CD4-positive, CD25-positive, alpha-beta regulatory T cell (primary cell): ENCODE results near the gene JADE2. TPM values are rescaled to one million over a fixed set of nuclear protein-coding genes. Genes with fewer than 3 reads are reported as not detected.
A peak's percentile ranks its signal among the peaks of the same experiment; 100 is the strongest.

ENCODE experiments used
- ATAC-seq, 2 donors: fragments of 150-1000 bp; cut with Tn5 transposase; one replicate each; pipeline ENCODE4 v1.10.0; 2021; ENCODE audit warnings: low read depth in 2 of 2, moderate number of reproducible peaks in 2 of 2, moderate library complexity in 1 of 2
- DNase-seq, 3 donors: peaks; one replicate each; pipeline versions ENCODE4 v3.0.0 to v3.0.0-alpha.2; 2012 to 2022; ENCODE audit warnings: mixed read lengths in 1 of 3
- H3K27ac ChIP-seq: one replicate; pipeline ENCODE4 v1.7.0; 2013; ENCODE audit warnings: mild to moderate bottlenecking, low read length; ENCODE audit not compliant: insufficient read depth, poor library complexity, severe bottlenecking
- H3K27me3 ChIP-seq: one replicate; pipeline ENCODE4 v1.7.0; 2013; ENCODE audit warnings: low read length; ENCODE audit not compliant: control insufficient read depth, insufficient read depth
- H3K36me3 ChIP-seq: one replicate; pipeline ENCODE4 v1.7.0; 2013; ENCODE audit warnings: mild to moderate bottlenecking, low read length, moderate library complexity; ENCODE audit not compliant: control insufficient read depth, insufficient read depth
- H3K4me1 ChIP-seq: 2 replicates; pipeline ENCODE4 v1.7.0; 2013; ENCODE audit warnings: mild to moderate bottlenecking, low read length; ENCODE audit not compliant: insufficient read depth, control insufficient read depth, poor library complexity, severe bottlenecking
- H3K4me3 ChIP-seq: one replicate; pipeline ENCODE4 v1.7.0; 2013; ENCODE audit warnings: low read depth, mild to moderate bottlenecking, low read length, moderate library complexity
- H3K9me3 ChIP-seq, 2 experiments: 1 replicate in 1 of 2; 2 replicates in 1 of 2; pipeline ENCODE4 v1.7.0; 2013; ENCODE audit warnings: low read length in 2 of 2, mild to moderate bottlenecking in 1 of 2, moderate library complexity in 1 of 2; ENCODE audit not compliant: control insufficient read depth in 2 of 2
- H3K27ac Mint-ChIP-seq, 3 donors: one replicate each; pipeline ENCODE4 v1.8.0; 2020 to 2022; ENCODE audit warnings: mild to moderate bottlenecking in 3 of 3, mixed read lengths in 3 of 3, moderate library complexity in 2 of 3
- H3K27me3 Mint-ChIP-seq: one replicate; pipeline ENCODE4 v1.8.0; 2022; ENCODE audit warnings: mild to moderate bottlenecking, mixed read lengths
- H3K36me3 Mint-ChIP-seq: one replicate; pipeline ENCODE4 v1.8.0; 2020; ENCODE audit warnings: mixed read lengths
- H3K4me1 Mint-ChIP-seq, 4 donors: one replicate each; pipeline ENCODE4 v1.8.0; 2020 to 2022; ENCODE audit warnings: mixed read lengths in 4 of 4, mild to moderate bottlenecking in 1 of 4
- H3K4me3 Mint-ChIP-seq, 4 donors: one replicate each; pipeline ENCODE4 v1.8.0; 2020 to 2022; ENCODE audit warnings: mild to moderate bottlenecking in 4 of 4, mixed read lengths in 4 of 4, moderate library complexity in 3 of 4
- H3K9me3 Mint-ChIP-seq, 7 donors: one replicate each; pipeline ENCODE4 v1.8.0; 2020 to 2022; ENCODE audit warnings: mixed read lengths in 7 of 7, mild to moderate bottlenecking in 3 of 7, moderate library complexity in 2 of 7
- polyA plus RNA-seq, 4 donors: library from polyadenylated mRNA; unstranded; fragments of 300-500 nt; fragmentation: Illumina TruSeq; gene quantifications; one replicate each; pipeline ENCODE4 v1.2.3, GENCODE V29; 2021
- total RNA-seq: library from RNA; stranded (reverse); gene quantifications from one replicate; pipeline ENCODE4 v1.2.3, GENCODE V29; 2022

Gene JADE2
- total and polyA plus RNA-seq, 5 donors from 2014 or later: 19.2 to 162 (median 25.9) TPM

DNA sequence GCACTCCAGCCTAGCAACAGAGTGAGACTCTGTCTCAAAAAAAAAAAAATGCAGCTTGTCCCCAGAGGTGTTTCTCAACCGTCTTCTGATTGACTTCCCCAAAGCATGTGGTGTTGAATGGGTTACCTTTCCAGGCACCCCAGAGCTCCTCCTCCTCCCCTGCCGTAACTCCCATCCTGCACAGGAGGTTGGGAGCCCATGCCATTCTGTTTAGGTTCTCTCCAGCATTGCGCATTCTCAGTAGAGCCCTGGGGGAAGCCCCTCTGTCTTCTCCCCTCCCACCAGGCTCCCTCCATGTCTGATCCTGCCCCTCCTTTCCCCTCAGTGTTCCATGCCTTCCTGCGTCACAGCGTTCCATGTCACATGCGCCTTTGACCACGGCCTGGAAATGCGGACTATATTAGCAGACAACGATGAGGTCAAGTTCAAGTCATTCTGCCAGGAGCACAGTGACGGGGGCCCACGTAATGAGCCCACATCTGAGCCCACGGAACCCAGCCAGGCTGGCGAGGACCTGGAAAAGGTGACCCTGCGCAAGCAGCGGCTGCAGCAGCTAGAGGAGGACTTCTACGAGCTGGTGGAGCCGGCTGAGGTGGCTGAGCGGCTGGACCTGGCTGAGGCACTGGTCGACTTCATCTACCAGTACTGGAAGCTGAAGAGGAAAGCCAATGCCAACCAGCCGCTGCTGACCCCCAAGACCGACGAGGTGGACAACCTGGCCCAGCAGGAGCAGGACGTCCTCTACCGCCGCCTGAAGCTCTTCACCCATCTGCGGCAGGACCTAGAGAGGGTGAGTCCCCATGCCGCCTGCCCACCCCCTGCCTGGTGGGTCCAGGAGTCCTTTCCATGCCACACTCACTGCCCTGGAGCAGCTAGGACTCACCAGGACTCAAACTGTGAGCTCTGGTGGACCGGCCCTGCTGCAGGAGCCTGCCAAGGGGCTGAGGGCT is 40.6 kb downstream of the JADE2 start:
- Histone ChIP-seq H3K27ac (no peak overlapping the region), H3K4me1 (no peaks in the 10 kb centered on the region), H3K4me3 (no peak overlapping the region), H3K27me3 (no peaks in the 10 kb centered on the region), H3K9me3 (no peaks in the 10 kb centered on the region), H3K36me3 (peaks cover 100% of the 10 kb centered on the region)
- DNase-seq (no peak), ATAC-seq (no peak)
- Mint-ChIP-seq H3K4me1 (peaks cover 0 to 24% (median 8%) of the 10 kb centered on the region in 4 donors), H3K36me3 (peaks cover 38% of the 10 kb centered on the region), H3K9me3 (no peaks in the 10 kb centered on the region), H3K27me3 (no peaks in the 10 kb centered on the region), H3K27ac (no peak overlapping the region), H3K4me3 (no peak overlapping the region)

DNA sequence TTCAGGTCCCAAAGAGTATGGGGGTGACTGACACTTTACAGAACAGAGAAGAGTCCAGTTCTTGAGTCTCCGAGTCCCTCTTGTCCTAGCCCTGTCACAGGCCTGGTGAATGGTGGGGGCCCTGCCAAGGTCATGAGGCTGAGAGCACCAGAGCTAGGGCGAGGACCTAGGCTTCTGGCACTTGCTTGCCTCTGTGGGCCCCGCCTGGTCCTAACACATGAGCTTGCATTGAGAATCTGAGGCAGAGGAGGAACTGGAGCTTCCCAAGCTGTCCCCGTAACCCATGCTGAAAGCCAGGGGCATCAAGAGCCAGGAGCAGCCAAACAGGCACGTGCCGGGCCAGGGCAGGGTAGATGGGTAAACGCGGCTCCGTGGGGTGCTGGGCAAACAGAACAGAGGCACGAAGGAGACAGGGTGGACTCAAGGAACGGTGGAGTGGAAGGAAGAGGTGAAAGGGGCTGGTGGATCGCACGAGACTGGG is 41.3 kb downstream of the JADE2 start:
- Mint-ChIP-seq H3K36me3 (peaks cover 40% of the 10 kb centered on the region), H3K4me1 (peaks cover 0 to 21% (median 8%) of the 10 kb centered on the region in 4 donors), H3K9me3 (no peaks in the 10 kb centered on the region), H3K4me3 (peak overlapping the region in 1 of 4 donors; percentile 28), H3K27ac (peak overlapping the region in 1 of 3 donors; percentile 79), H3K27me3 (no peaks in the 10 kb centered on the region)
- no peaks in the 10 kb centered on the region for H3K4me1 ChIP-seq
- DNase-seq (no peak), ATAC-seq (peak in 1 of 2 donors; percentile 10)
- no peak overlapping the region for H3K27ac ChIP-seq
- H3K4me3 ChIP-seq: no peak overlapping the region
- no peaks in the 10 kb centered on the region for H3K27me3 ChIP-seq
- no peaks in the 10 kb centered on the region for H3K9me3 ChIP-seq
- H3K36me3 ChIP-seq: peaks cover 97% of the 10 kb centered on the region

DNA sequence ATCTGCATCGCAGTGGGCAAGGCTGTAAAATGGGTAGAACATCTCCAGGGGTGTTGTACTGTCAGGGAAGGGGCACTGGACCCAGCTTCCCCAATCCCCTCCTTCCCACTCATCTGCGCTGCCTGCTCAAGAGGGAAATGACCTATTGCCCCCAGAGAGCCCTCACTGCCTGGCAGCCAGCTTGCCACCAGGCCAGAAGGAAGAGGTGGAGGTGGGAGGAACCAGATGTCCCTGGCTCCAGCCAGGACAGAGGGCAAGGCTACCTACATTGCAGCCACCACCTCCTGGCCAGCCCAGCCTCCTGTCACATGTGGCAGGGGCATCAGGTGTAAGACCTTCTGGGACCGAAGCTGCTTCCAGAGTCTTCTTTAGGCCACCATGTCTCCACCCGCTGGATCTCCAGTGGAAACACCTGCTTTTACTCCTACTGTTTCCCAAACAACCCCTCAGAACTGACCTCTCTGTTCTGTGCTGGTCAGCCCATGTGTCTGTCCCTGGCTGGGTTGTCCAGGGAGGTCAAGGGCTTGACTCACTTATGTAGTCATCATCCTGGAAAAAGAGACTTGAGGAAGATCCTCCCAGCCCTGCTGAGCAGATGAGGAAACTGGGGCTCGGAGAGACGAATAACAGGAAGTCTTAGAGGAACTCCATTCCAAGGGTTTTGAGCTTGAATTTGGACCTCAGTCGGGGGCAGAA is 42.3 kb downstream of the JADE2 start:
- Histone ChIP-seq H3K27me3 (no peaks in the 10 kb centered on the region), H3K4me3 (no peak overlapping the region), H3K27ac (peak overlapping the region; percentile 2), H3K9me3 (no peaks in the 10 kb centered on the region), H3K4me1 (no peaks in the 10 kb centered on the region), H3K36me3 (peaks cover 97% of the 10 kb centered on the region)
- Mint-ChIP-seq H3K4me3 (no peak overlapping the region), H3K4me1 (peaks cover 0 to 25% (median 8%) of the 10 kb centered on the region in 4 donors), H3K36me3 (peaks cover 40% of the 10 kb centered on the region), H3K27ac (no peak overlapping the region), H3K9me3 (no peaks in the 10 kb centered on the region), H3K27me3 (no peaks in the 10 kb centered on the region)
- DNase-seq: no peak
- ATAC-seq: no peak

DNA sequence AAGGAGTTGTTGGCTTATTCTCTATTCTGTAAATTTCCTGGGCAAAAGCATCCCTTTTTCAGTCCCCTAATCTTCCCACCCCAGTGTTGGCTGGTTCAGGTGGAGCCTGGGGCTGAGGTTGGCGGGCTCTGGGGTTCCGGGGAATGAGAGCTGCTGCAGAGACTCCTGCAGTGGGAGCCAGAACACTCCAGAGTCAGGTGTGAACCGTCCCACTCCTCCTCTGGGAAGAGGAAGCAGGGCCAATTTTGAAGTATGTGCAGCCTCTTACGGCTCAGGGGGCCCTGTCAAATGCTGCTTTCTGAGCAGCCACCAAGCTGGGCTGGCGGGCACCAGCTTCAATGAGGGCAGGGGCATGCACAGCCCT is 42.8 kb downstream of the JADE2 start:
- DNase-seq (no peak), ATAC-seq (no peak)
- H3K27me3 Mint-ChIP-seq: no peaks in the 10 kb centered on the region
- Histone ChIP-seq H3K27me3 (no peaks in the 10 kb centered on the region), H3K27ac (no peak overlapping the region), H3K36me3 (peaks cover 97% of the 10 kb centered on the region), H3K4me1 (no peaks in the 10 kb centered on the region), H3K9me3 (no peaks in the 10 kb centered on the region), H3K4me3 (no peak overlapping the region)
- H3K4me1 Mint-ChIP-seq: peaks cover 0 to 25% (median 8%) of the 10 kb centered on the region in 4 donors
- no peaks in the 10 kb centered on the region for H3K9me3 Mint-ChIP-seq
- H3K4me3 Mint-ChIP-seq: no peak overlapping the region
- H3K27ac Mint-ChIP-seq: no peak overlapping the region
- peaks cover 39% of the 10 kb centered on the region for H3K36me3 Mint-ChIP-seq

DNA sequence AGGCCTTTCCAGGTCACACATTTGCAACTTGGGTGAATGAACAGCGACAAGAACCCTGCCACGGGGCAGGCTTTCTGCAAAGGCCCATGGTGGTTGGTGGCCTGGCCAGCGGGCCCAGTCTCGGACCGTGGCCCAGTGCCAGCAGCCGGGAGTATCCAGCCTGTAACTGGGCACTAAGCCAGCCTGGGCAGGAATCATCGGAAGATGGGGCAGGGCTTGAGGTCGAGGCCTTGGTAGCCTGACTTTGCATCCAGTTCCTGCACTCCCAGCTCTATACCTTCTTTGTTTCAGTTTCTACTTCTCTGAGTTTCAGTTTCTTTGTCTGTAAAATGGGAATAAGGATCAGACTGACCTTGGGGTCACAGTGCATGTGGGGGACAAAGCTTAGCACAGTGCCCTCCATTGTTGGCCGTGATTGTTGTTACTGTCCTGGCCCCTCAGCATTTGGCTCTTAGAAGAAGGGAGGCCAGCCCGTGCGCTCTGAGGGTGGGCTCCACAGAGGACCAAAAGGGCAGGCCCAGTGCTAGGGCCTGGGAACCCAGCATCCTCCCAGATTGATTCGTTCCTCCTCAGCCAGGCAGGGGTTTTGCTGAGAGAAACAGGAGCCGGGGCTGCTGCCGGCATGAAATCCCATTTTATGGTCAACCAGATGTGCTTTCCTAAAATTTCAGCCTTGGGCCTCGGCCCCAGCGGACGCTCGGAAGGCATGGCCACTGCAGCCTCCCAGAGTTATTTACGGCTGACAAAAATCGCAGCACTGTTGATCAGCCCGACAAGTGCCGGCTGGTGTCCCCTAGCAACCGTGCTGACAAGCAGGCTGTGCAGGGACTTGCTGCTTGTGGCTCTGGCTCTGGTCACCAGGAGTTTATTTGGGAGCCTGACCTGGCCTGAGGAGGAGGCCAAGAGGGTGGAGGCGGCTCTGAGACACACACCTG is 43.6 kb downstream of the JADE2 start:
- Mint-ChIP-seq H3K36me3 (peaks cover 36% of the 10 kb centered on the region), H3K4me1 (peaks cover 0 to 25% (median 7%) of the 10 kb centered on the region in 4 donors), H3K4me3 (peak overlapping the region in 1 of 4 donors; percentile 38), H3K9me3 (no peaks in the 10 kb centered on the region), H3K27ac (peak overlapping the region in 2 of 3 donors; percentile 46 to 74), H3K27me3 (no peaks in the 10 kb centered on the region)
- no peak overlapping the region for H3K4me3 ChIP-seq
- H3K27ac ChIP-seq: peak overlapping the region; percentile 3
- H3K36me3 ChIP-seq: peaks cover 97% of the 10 kb centered on the region
- H3K4me1 ChIP-seq: no peaks in the 10 kb centered on the region
- no peak for DNase-seq
- H3K27me3 ChIP-seq: no peaks in the 10 kb centered on the region
- no peak for ATAC-seq
- no peaks in the 10 kb centered on the region for H3K9me3 ChIP-seq

DNA sequence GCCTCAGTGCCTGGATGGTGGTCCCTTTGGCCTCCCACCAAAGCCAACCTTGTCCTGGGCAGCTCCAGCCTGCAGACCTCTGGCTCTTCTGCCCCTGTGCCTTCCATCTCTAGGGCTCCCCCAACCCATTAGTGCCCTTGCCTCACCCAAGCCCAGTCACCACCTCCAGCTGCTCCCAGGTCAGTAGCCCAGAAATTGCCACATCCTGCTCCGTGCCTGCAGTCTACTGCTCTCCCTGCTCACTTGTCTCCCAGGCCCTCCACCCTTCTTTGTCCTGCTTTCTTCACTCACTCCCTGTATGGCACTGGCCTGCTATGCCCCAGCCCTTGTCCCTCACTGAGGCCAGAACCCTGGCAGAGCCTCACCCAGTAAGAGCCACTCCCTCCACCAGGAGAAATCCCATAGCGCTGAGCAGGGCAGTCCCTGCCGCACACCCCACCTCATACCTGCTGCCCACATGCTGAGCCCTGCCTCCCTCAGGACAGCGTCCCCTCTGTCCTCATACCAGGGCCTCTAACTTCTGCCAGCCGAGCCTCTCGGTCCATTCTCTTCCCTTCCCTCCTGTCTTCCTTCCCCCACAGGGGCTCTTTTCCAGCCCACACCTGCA is 44.4 kb downstream of the JADE2 start:
- no peak for ATAC-seq
- peaks cover 97% of the 10 kb centered on the region for H3K36me3 ChIP-seq
- Mint-ChIP-seq H3K27ac (peak overlapping the region; percentile 60 to 76 (median 68)), H3K4me1 (peaks cover 0 to 25% (median 7%) of the 10 kb centered on the region in 4 donors), H3K9me3 (no peaks in the 10 kb centered on the region), H3K36me3 (peaks cover 41% of the 10 kb centered on the region), H3K4me3 (peak overlapping the region in 2 of 4 donors; percentile 63 to 73), H3K27me3 (no peaks in the 10 kb centered on the region)
- no peak overlapping the region for H3K4me3 ChIP-seq
- H3K27ac ChIP-seq: no peak overlapping the region
- H3K27me3 ChIP-seq: no peaks in the 10 kb centered on the region
- no peaks in the 10 kb centered on the region for H3K4me1 ChIP-seq
- no peaks in the 10 kb centered on the region for H3K9me3 ChIP-seq
- DNase-seq: no peak

DNA sequence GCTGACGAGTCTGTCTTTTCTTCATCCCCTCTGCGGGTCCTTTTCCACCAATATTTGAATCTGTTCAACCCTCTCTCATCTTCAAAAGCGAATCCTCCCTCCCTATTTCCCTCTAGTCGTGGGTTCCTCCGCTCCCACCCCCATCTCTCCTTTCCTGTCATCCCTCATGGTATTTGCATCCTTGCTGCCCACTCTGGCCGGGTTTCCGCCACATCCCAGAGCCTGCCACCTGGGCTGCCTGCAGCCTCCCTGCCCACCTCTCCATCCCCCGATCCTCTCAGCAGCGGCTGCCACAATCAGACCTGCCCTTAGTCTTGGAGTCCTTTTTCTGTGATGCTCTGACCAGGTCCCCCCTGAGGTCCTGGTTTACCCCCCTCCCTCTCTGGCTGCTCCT is 44.9 kb downstream of the JADE2 start:
- no peaks in the 10 kb centered on the region for H3K9me3 ChIP-seq
- Mint-ChIP-seq H3K36me3 (peaks cover 45% of the 10 kb centered on the region), H3K27me3 (no peaks in the 10 kb centered on the region), H3K4me1 (peaks cover 0 to 29% (median 8%) of the 10 kb centered on the region in 4 donors), H3K9me3 (no peaks in the 10 kb centered on the region), H3K4me3 (no peak overlapping the region), H3K27ac (peak overlapping the region in 1 of 3 donors; percentile 60)
- H3K27ac ChIP-seq: no peak overlapping the region
- H3K4me1 ChIP-seq: no peaks in the 10 kb centered on the region
- H3K4me3 ChIP-seq: no peak overlapping the region
- peaks cover 97% of the 10 kb centered on the region for H3K36me3 ChIP-seq
- no peak for ATAC-seq
- no peak for DNase-seq
- H3K27me3 ChIP-seq: no peaks in the 10 kb centered on the region
